GDM1 (cell line): ENCODE measurements around the gene DUSP14.
"Not testable (repeated sequence)": the region's sequence is repeated elsewhere in the genome, so short reads cannot be mapped to it uniquely, and the experiment has no call there.

ENCODE experiments used
- DNase-seq: peaks from one replicate; lab custom pipeline; 2025; lab: John Stamatoyannopoulos, UW

The DUSP14 gene, protein sequence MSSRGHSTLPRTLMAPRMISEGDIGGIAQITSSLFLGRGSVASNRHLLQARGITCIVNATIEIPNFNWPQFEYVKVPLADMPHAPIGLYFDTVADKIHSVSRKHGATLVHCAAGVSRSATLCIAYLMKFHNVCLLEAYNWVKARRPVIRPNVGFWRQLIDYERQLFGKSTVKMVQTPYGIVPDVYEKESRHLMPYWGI

DNA sequence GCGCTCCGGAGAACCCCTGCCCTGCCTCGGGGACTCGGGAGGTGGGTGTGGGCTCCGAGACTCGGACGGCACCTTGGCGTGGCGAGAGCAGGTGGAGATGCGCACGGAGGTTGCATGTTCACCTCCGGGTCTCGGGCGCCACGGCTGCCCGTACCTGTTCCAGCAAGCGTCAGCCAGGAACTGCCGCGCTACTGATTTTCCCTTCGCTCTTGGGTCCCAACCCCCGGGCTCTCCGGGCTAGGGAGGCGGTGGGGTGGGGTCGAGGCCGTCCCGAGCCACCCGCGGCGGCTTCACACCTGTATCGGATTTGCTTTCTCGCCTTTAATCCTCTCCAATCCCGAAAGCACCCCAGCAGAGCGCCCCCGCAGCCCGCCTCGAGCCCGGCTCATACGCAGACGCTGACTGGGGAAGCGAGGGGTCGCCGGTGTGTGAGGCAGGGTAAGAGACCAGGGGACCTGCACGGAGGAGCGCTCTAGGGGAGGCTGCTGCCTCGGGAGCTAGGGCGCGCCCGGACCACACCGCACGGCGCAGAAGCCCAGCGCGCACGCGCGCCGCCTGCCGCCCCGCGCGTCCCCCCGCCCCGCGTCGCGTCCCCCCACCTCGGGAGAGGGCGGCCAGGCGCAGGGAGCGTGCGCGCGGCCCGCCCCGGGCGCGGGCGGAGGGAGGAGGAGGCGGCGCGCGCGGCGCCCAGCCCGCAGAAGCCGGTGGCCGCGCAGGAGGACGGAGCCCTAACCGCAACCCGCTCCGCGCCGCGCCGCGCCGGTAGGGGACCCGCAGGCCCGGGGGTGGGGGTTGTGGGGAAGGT lies at the start of gene DUSP14:
TSS of gene DUSP14 (plus strand) at position 695 of the 805 bp plus-strand sequence. CDS start 22,382 bp downstream, outside the sequence.
- DNase-seq, result peak; percentile 86

GRCh38 chr17:37440424-37440823 lies 49.3 kb upstream of the DUSP14 start:
- DNase-seq, result no peak

DNA sequence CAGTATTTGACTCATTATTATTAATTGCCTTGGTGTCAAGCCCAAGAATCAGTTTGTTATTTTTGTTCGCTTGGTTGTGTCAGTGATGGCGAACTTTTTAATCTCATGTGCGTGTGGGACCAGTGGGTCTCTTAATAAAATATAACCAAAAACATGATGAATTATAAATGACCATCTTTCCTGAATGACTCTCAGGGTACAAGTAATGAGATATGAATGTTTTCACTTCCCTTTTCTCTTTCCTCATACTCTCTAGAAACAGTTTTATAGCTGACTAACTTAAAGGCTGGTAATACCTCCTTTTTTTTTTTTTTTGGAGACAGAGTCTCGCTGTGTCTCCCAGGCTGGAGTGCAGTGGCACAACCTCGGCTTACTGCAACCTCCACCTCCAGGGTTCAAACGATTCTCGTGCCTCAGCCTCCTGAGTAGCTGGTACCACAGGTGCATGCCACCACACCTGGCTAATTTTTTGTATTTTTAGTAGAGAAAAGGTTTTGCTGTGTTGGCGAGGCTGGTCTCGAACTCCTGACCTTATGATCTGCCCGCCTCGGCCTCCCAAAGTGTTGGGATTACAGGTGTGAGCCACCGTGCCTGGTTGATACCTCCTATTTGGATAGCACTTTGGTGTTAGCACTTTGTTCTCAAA lies 48.2 kb upstream of the DUSP14 start:
- DNase-seq, result not testable (repeated sequence)

GRCh38 chr17:37446027-37446426 lies 43.7 kb upstream of the DUSP14 start:
- no peak for DNase-seq

GRCh38 chr17:37447641-37448040 lies 42.0 kb upstream of the DUSP14 start:
- DNase-seq, result no peak

DNA sequence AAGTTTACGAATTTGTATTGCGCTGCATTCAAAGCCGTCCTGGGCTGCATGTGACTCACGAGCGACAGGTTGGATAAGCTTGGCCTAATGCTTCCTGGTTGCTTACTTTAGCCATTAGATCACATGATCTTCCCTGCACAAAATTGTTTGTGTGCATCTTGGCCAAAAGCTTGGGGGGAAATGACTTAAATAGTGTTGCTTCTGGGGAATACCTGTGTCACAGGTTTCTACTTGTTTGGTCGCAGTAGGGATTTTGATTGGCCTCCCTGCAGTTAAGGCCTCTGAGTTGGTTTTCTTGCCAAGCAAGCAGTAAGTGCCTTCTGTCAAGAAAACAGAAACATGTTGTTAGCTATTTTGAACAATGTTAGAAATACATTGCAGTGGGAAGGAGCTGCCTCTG lies 39.6 kb upstream of the DUSP14 start:
- DNase-seq, result no peak

DNA sequence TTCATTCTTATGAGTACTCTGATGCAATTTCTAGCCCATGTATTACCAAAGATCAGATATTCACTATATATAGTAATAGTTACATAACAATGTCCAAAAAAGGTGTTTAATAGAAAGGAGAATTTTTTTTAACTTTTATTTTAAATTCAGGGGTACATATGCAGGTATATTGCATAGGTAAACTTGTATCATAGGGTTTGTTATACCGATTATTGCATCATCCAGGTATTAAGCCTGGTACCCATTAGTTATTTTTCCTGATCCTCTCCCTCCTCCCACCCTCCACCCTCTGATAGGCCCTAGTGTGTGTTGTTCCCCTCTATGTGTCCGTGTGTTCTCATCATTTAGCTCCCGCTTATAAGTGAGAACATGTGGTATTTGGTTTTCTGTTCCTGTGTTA lies 31.9 kb upstream of the DUSP14 start:
- DNase-seq, result not testable (repeated sequence)

DNA sequence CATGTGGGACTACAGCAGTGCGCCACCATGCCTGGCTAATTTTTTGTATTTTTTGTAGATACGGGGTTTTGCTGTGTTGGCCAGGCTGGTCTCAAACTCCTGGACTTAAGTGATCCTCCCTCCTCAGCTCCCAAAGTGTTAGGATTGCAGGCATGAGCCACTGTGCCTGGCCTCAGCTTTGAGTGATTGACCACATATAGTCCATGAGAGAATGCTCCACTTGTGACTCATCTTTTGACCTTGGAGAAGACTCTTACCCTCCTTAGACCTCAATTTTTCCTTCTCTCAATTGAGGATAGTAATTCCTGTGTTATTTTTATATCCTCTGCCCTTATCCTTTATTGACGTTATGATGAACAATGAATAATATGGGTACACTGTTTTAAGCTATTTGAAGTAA lies 30.9 kb upstream of the DUSP14 start:
- no peak for DNase-seq

GRCh38 chr17:37461668-37462067 lies 28.0 kb upstream of the DUSP14 start:
- DNase-seq, result no peak

DNA sequence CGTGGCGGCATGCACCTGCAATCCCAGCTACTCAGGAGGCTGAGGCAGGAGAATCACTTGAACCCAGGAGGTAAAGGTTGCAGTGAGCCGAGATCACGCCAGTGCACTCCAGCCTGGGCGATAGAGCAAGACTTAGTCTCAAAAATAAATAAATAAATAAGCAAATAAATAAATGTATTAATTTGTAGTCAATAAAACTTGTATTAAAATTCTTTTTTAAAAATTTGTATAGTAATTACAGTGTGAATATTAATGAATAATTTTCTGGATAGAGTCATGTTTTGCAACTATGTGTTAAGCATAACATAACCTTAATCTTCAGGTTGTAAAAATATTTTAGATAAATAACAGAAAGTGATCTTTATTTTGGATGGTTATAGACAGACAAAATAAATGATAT lies 27.2 kb upstream of the DUSP14 start:
- DNase-seq, result no peak

DNA sequence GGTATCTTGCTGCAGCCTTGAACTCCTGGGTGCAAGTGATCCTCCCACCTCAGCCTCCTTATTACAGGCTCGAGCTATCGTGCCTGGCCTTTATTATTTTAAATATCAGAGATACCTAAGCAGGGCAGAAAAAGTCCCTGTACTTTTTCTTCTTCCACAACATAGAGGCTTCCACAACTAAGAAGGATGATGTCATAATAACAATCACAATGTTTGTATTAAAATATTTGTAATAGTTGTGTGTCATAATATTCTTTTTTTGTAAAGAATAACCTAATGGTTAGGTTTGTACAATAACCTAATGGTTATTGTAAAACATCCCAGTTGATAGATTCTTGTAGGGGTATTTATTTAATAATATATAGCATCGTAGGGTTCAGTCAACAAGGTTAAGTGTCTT lies 26.7 kb upstream of the DUSP14 start:
- DNase-seq, result no peak

GRCh38 chr17:37465069-37465616 lies 24.5 kb upstream of the DUSP14 start:
- DNase-seq, result no peak

DNA sequence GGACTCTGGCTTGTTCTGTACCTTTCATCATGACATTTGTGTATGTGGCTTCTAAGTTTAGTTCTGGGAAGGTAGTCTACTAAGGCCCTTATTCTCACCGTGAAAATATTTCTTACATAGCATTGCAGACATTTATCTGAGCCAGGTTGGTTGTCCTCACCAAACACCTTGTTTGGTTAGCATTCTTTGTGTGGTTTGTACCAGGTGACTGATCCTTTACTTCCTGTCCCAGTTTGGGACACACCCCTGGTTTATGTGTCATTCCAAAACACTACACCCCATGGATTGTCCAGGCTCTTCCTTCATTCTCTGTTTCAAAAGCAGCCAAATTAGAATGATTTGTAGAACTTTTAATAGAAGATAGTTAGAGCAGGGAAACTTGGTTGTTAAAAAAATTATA lies 23.2 kb upstream of the DUSP14 start:
- no peak for DNase-seq

DNA sequence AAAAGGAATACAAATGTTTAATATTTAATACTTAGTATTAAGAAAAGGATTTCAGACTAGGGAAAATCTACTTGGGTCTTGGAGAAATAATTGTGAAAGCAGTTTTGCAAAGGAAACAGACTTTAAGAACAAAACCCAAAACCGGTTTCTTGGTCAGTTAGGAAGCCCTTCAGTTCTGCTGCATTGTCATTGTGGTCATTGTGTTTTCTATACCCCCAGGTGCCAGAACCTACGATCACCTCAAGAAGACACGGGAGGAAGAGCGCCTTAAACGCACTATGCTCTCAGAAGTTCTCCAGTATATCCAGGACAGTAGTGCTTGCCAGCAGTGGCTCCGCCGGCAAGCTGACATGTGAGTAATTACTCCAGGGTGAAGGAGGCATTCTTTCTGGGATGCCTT lies 19.5 kb upstream of the DUSP14 start:
- DNase-seq, result no peak

DNA sequence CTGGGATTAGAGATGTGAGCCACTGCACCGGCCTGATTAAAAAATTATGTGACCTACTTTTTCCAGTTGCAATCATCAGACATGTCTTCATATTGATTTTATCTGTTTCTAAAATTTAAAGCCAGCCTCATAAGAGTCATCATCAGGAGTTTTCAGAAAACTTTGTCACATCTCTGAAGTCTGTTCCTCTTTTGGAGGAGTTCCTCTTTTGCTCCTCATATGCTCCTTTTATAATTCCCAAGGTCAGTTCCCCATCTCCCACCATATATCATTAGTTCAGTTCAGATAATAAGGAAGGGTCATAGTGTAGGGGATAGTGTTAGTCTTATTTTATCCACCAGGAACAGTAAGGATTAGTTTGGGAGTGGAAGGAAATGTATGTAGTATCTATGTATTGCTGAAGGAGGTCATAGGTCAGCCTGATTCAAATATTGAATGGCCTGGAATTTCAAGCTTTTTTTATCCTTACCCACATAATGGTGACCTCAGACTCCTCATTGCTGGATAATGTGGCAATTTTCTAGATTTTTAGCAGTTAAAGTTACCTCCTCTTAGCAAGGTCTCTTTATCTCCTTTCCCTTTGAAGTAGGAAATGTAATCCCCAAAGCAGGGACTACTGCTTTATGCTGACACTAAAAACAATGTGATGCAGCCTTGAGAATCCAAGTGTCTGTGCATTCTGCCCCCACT lies 13.8 kb upstream of the DUSP14 start:
- no peak for DNase-seq

GRCh38 chr17:37476431-37477120 lies 13.1 kb upstream of the DUSP14 start:
- DNase-seq, result no peak

DNA sequence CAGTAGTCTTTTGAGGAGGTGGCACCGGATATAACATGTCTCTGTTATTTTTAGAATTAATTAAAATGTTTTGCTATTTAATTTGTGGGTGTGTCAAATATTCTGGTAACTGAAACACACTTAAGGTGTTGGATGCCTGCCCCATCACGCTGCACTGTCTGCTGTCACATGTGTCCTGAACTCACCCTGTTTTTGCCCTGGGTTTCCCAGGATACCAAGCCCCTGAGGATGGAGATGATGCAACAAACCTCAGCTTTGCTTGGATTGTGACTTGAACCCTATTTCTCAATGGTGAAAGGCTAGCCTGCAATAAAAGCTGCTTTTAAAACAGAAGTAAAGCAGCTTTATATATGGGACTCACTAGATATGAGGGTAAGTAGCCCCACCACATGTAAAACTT lies 11.5 kb upstream of the DUSP14 start:
- no peak for DNase-seq

DNA sequence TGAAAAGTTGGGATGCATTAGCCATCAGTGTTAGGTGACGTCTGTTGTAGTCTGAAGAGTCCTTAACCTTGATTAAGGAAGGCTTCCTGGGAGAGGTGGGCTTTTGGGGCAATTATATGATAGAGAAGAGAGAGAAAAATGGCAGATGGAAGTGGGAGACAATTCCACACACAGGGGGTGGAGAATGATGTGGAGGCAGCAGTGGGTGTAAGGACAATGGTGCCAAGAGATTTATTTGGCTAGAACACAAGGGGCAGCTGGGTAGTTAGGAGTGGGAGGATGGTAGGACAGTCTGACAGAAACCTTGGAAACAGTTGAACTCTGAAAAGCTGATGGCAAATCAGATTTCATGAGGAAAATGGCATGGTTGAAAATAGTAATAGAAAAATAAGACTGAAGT lies 10.7 kb upstream of the DUSP14 start:
- no peak for DNase-seq

GRCh38 chr17:37480427-37480826 lies 9.3 kb upstream of the DUSP14 start:
- DNase-seq, result no peak

DNA sequence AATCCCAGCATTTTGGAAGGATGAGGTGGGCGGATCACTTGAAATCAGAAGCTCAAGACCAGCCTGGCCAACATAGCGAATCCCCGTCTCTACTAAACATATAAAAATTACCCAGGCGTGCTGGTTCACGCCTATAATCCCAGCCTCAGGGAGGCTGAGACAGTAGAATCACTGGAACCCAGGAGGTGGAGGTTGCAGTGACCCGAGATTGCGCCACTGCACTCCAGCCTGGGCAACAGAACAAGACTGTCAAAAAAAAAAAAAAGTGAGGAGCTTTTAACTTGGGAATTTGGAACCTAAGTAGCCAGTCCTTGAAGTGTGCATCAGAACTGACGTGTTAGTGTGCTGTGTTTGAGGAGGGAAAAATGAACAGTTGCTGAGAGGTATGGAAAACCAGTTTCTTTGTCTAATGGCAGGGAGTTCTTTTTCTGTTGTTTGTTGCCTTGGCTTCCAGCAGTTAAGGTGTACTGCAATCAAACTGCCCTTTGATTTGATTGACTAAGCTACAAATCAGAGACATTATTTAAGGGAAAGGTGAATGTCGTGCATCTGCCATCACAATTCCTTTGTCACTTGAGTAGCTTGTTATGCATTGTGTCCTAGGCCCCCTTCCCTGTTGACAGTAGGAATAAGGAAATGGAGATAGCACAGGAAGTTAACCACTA lies 8.6 kb upstream of the DUSP14 start:
- no peak for DNase-seq
